Endodermal cell (in vitro differentiated cells): Measurements from ENCODE around the gene GABARAPL2. TPM values are rescaled to one million over a fixed set of nuclear protein-coding genes. Genes with fewer than 3 reads are reported as not detected.
"Not testable (repeated sequence)": the region's sequence is repeated elsewhere in the genome, so short reads cannot be mapped to it uniquely, and the experiment has no call there.

Experiments used
- DNase-seq: peaks from one replicate; pipeline ENCODE4 v3.0.0-alpha.2; 2017
- H3K27ac ChIP-seq: 2 replicates; pipeline ENCODE4 v1.5.1; 2013; ENCODE audit warnings: mild to moderate bottlenecking, low read depth, low read length, moderate library complexity
- H3K27me3 ChIP-seq: 2 replicates; pipeline ENCODE4 v1.6.1; 2013; ENCODE audit warnings: mild to moderate bottlenecking, low read length, moderate library complexity; ENCODE audit not compliant: insufficient read depth, control insufficient read depth, poor library complexity, severe bottlenecking
- H3K36me3 ChIP-seq: 2 replicates; pipeline ENCODE4 v1.7.0; 2013; ENCODE audit warnings: mild to moderate bottlenecking, low read length, moderate library complexity; ENCODE audit not compliant: control insufficient read depth, insufficient read depth
- H3K4me1 ChIP-seq: one replicate; pipeline ENCODE4 v1.7.0; 2013; ENCODE audit warnings: low read length; ENCODE audit not compliant: control insufficient read depth, insufficient read depth
- H3K4me3 ChIP-seq: 2 replicates; pipeline ENCODE4 v1.5.1; 2013; ENCODE audit warnings: mild to moderate bottlenecking, low read length, moderate library complexity
- H3K9ac ChIP-seq: 2 replicates; pipeline ENCODE4 v1.6.1; 2013; ENCODE audit warnings: mild to moderate bottlenecking, low read length, moderate library complexity; ENCODE audit not compliant: poor library complexity, severe bottlenecking; ENCODE audit errors: extremely low read depth
- H3K9me3 ChIP-seq: 2 replicates; pipeline ENCODE4 v1.6.1; 2013; ENCODE audit warnings: mild to moderate bottlenecking, low read length, moderate library complexity; ENCODE audit not compliant: control insufficient read depth
- H3K27ac Mint-ChIP-seq: 2 replicates; pipeline ENCODE4 v1.8.0; 2020; ENCODE audit warnings: mixed read lengths
- H3K27me3 Mint-ChIP-seq: 2 replicates; pipeline ENCODE4 v1.8.0; 2021; ENCODE audit warnings: mild to moderate bottlenecking, mixed read lengths; ENCODE audit not compliant: insufficient read depth
- H3K36me3 Mint-ChIP-seq: 2 replicates; pipeline ENCODE4 v1.8.0; 2020; ENCODE audit warnings: low read depth, mixed read lengths
- H3K4me1 Mint-ChIP-seq: 2 replicates; pipeline ENCODE4 v1.8.0; 2020; ENCODE audit warnings: mixed read lengths
- H3K4me3 Mint-ChIP-seq: 2 replicates; pipeline ENCODE4 v1.8.0; 2020; ENCODE audit warnings: mild to moderate bottlenecking, moderate library complexity, mixed read lengths
- H3K9me3 Mint-ChIP-seq: 2 replicates; pipeline ENCODE4 v1.8.0; 2020; ENCODE audit warnings: mild to moderate bottlenecking, mixed read lengths
- CTCF ChIP-seq: fragments of 200-600 bp; sonication (generic); conservative IDR thresholded peaks from 2 replicates; pipeline ENCODE4 v1.5.0; 2021; ENCODE audit warnings: antibody characterized with exemption, mild to moderate bottlenecking
- WGBS, 2 experiments: methylation state at CpG; one replicate each; pipeline versions ENCODE4 v1.1.5 to v1.1.7; 2013; ENCODE audit warnings: missing lambda C conversion rate in 2 of 2, mixed read lengths in 1 of 2; ENCODE audit not compliant: insufficient coverage in 1 of 2, insufficient read length in 1 of 2; 5-methylcytosine and 5-hydroxymethylcytosine counted together
- total RNA-seq, 2 donors: library from RNA; stranded (reverse); fragmentation: NEBNext Ultra II Directional in 1 of 2; extraction: Animal tissue kit (Norgen Biotek cat#: 25700) in 1 of 2; gene quantifications; 2 replicates in 1 of 2; 3 replicates in 1 of 2; pipeline ENCODE4 v1.2.1, GENCODE V29; 2021

The GABARAPL2 gene
- total RNA-seq, 2 donors from 2014 or later = 72.8 to 78.5 TPM

- H3K9ac ChIP-seq = no peak overlapping the region
- Mint-ChIP-seq H3K36me3 (peaks cover 25% of the 10 kb centered on the region), H3K27ac (no peak overlapping the region), H3K4me3 (no peak overlapping the region), H3K4me1 (no peaks in the 10 kb centered on the region), H3K9me3 (no peaks in the 10 kb centered on the region), H3K27me3 (no peaks in the 10 kb centered on the region)
- no peak for DNase-seq
- WGBS, 2 experiments = 90 to 94% methylated on average over 4 to 5 of the region's 5 CpGs
- TF ChIP-seq CTCF = no peak
- H3K4me1 ChIP-seq = peaks cover 2% of the 10 kb centered on the region
- no peak overlapping the region for H3K4me3 ChIP-seq
- no peak overlapping the region for H3K27ac ChIP-seq
- H3K27me3 ChIP-seq = no peaks in the 10 kb centered on the region
- H3K36me3 ChIP-seq = no peaks in the 10 kb centered on the region
- H3K9me3 ChIP-seq = no peaks in the 10 kb centered on the region
Measured at GRCh38 chr16:75541236-75541635, 24.9 kb upstream of the GABARAPL2 start.

GRCh38 chr16:75542462-75542861 is 23.7 kb upstream of the GABARAPL2 start:
- 93% methylated on average over 8 of the region's 8 CpGs; no CpG with 5 or more reads in 1 of the 2 experiments for WGBS, 2 experiments
- H3K9me3 Mint-ChIP-seq, H3K9me3 ChIP-seq, H3K27ac Mint-ChIP-seq, DNase-seq, H3K27me3 Mint-ChIP-seq, H3K27ac ChIP-seq, H3K4me1 ChIP-seq, H3K4me3 ChIP-seq, H3K27me3 ChIP-seq, H3K4me1 Mint-ChIP-seq, H3K9ac ChIP-seq, H3K4me3 Mint-ChIP-seq, H3K36me3 ChIP-seq: not testable (repeated sequence)
- H3K36me3 Mint-ChIP-seq = peaks cover 25% of the 10 kb centered on the region

DNA sequence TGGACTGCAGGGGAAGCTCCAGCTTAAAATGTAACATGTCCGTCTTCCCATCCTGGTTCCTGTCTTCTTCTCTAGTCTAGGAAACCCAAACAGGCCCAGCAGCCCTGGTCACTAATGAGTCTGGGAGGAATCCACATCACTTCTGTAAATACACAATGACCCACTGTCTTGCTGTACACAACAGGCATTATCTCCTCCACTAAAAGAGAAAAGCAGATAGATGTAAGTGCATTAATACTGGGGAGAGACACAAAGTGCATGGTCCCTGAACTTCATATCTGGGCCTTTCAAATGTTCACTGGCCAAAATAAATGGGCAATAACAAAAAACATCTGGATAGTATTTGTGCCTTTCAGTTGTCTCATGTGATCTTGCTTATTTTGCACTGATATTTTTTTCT is 20.3 kb upstream of the GABARAPL2 start:
- H3K4me1 Mint-ChIP-seq, H3K27me3 ChIP-seq, H3K9ac ChIP-seq, H3K4me1 ChIP-seq, H3K9me3 Mint-ChIP-seq, H3K4me3 Mint-ChIP-seq, H3K4me3 ChIP-seq, H3K27ac ChIP-seq, H3K36me3 ChIP-seq, H3K27ac Mint-ChIP-seq, DNase-seq, H3K9me3 ChIP-seq, H3K27me3 Mint-ChIP-seq: not testable (repeated sequence)
- peaks cover 21% of the 10 kb centered on the region for H3K36me3 Mint-ChIP-seq
- no CpG with 5 or more reads among the region's 1 CpG for WGBS, 2 experiments

DNA sequence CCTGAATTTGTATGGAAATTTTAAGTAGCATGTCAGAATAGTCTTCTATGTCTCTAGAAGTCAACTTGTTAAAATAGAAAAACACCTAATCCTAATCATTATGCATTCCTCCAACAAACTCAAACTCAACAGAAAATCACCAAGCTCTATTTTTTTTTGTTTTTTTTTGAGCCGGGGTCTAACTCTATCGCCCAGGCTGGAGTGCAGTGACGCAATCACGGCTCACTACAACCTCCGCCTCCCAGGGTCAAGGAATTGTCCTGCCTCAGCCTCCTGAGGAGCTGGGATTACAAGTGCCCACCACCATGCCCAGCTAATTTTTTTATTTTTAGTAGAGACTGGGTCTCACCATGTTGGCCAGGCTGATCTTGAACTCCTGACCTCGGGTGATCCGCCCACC is 19.9 kb upstream of the GABARAPL2 start:
- no peak overlapping the region for H3K9ac ChIP-seq
- TF ChIP-seq CTCF = no peak
- 96 to 97% methylated on average over 7 of the region's 7 CpGs for WGBS, 2 experiments

DNA sequence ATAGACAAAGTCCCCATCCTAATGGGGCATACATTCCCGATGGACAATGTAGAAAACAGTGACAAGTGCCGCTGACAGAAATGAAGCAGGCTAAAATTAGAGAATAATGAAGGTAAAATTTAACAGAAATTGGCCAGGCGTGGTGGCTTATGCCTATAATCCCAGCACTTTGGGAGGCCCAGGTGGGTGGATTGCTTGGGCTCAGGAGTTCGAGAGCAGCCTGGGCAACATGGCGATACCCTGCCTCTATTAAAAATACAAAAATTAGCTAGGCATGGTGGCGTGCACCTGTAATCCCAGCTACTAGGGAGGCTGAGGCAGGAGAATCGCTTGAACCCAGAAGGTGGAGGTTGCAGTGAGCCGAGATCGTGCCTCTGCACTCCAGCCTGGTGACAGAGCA is 17.7 kb upstream of the GABARAPL2 start:
- H3K27me3 Mint-ChIP-seq, H3K36me3 ChIP-seq, H3K4me1 Mint-ChIP-seq, H3K9me3 Mint-ChIP-seq, H3K27ac ChIP-seq, H3K27ac Mint-ChIP-seq, H3K4me3 ChIP-seq, DNase-seq, H3K4me1 ChIP-seq, H3K9me3 ChIP-seq, H3K4me3 Mint-ChIP-seq, H3K27me3 ChIP-seq, H3K9ac ChIP-seq: not testable (repeated sequence)
- WGBS, 2 experiments = 91 to 92% methylated on average over 3 to 9 of the region's 9 CpGs
- H3K36me3 Mint-ChIP-seq = peaks cover 12% of the 10 kb centered on the region

More for the DNA sequence above, 19.9 kb upstream of the GABARAPL2 start:
- no peaks in the 10 kb centered on the region for H3K9me3 Mint-ChIP-seq
- Histone ChIP-seq H3K27ac (no peak overlapping the region), H3K4me3 (no peak overlapping the region), H3K36me3 (no peaks in the 10 kb centered on the region), H3K27me3 (no peaks in the 10 kb centered on the region), H3K4me1 (peaks cover 2% of the 10 kb centered on the region), H3K9me3 (no peaks in the 10 kb centered on the region)
- H3K4me1 Mint-ChIP-seq = no peaks in the 10 kb centered on the region
- H3K27me3 Mint-ChIP-seq = no peaks in the 10 kb centered on the region
- H3K27ac Mint-ChIP-seq = no peak overlapping the region
- DNase-seq = no peak
- H3K36me3 Mint-ChIP-seq = peaks cover 19% of the 10 kb centered on the region
- no peak overlapping the region for H3K4me3 Mint-ChIP-seq
